ENCODE measurements around the gene AGPS. TPM values are rescaled to one million over a fixed set of nuclear protein-coding genes. Genes with fewer than 3 reads are reported as not detected.
"Not testable (repeated sequence)": the region's sequence is repeated elsewhere in the genome, so short reads cannot be mapped to it uniquely, and the experiment has no call there.

AGPS gene
- total RNA-seq, 1 donor from 2014 or later = 71.3 TPM

GRCh38 chr2:177531706-177532105 lies 139.1 kb downstream of the AGPS start:
- DNase-seq = no peak

GRCh38 chr2:177532567-177532966 lies 140.0 kb downstream of the AGPS start:
- no peak for DNase-seq

- no peak for DNase-seq
These were observed 140.7 kb downstream of the AGPS start for GRCh38 chr2:177533253-177533652.

GRCh38 chr2:177535000-177535399 lies 142.4 kb downstream of the AGPS start:
- DNase-seq = no peak

GRCh38 chr2:177535958-177536504 lies 143.5 kb downstream of the AGPS start:
- no peak for DNase-seq

GRCh38 chr2:177537213-177537612 lies 144.6 kb downstream of the AGPS start:
- no peak for DNase-seq

- no peak for DNase-seq
These were observed 145.1 kb downstream of the AGPS start for GRCh38 chr2:177537636-177538035.

GRCh38 chr2:177538323-177538722 lies 145.8 kb downstream of the AGPS start:
- no peak for DNase-seq

GRCh38 chr2:177540283-177540682 lies 147.7 kb downstream of the AGPS start:
- no peak for DNase-seq

- no peak for DNase-seq
These were observed 148.9 kb downstream of the AGPS start for GRCh38 chr2:177541258-177541991.

- DNase-seq = no peak
These were observed 149.8 kb downstream of the AGPS start for GRCh38 chr2:177542396-177542795.

- DNase-seq = no peak
These were observed 150.6 kb downstream of the AGPS start for GRCh38 chr2:177543007-177543760.

GRCh38 chr2:177545143-177545542 lies 152.6 kb downstream of the AGPS start:
- no peak for DNase-seq

- DNase-seq = no peak
These were observed 153.5 kb downstream of the AGPS start for GRCh38 chr2:177545981-177546585.

GRCh38 chr2:177547122-177547521 lies 154.5 kb downstream of the AGPS start:
- no peak for DNase-seq

GRCh38 chr2:177547772-177548171 lies 155.2 kb downstream of the AGPS start:
- no peak for DNase-seq

GRCh38 chr2:177548636-177549035 lies 156.1 kb downstream of the AGPS start:
- no peak for DNase-seq

GRCh38 chr2:177549171-177549570 lies 156.6 kb downstream of the AGPS start:
- no peak for DNase-seq

GRCh38 chr2:177550264-177551200 lies 158.0 kb downstream of the AGPS start:
- no peak for DNase-seq

- DNase-seq = not testable (repeated sequence)
These were observed 158.8 kb downstream of the AGPS start for GRCh38 chr2:177551360-177551759.

- DNase-seq = peak; percentile 49
These were observed 159.4 kb downstream of the AGPS start for GRCh38 chr2:177551989-177552421.

Data from occipital lobe (tissue), 2 donors.